Epithelial cell of proximal tubule (primary cell): Measurements from ENCODE around the gene PEX16. TPM values are rescaled to one million over a fixed set of nuclear protein-coding genes. Genes with fewer than 3 reads are reported as not detected.
A peak's percentile ranks its signal among the peaks of the same experiment; 100 is the strongest.

Experiments
- DNase-seq: peaks from one replicate; pipeline ENCODE4 v3.0.0-alpha.2; 2011; ENCODE audit warnings: low read depth
- H3K4me3 ChIP-seq: 2 replicates; pipeline ENCODE4 v1.5.1; 2011; ENCODE audit warnings: low read depth, mild to moderate bottlenecking, low read length
- CTCF ChIP-seq: conservative IDR thresholded peaks from 2 replicates; pipeline ENCODE4 v1.5.1; 2012; ENCODE audit warnings: low read depth, mild to moderate bottlenecking, low read length
- total RNA-seq: library from RNA; depleted of rRNA; stranded (reverse); fragments of >200 nt; gene quantifications from 2 replicates; pipeline ENCODE4 v1.2.3, GENCODE V29; 2015

Gene PEX16
- total RNA-seq: 23.4 and 24.3 TPM in 2 replicates

GRCh38 chr11:45917623-45918330, at the start of gene PEX16:
Gene PEX16, minus strand, starts transcription at chr11:45917877. Its CDS starts 66 bp downstream, at chr11:45917811.
- TF ChIP-seq CTCF: no peak
- H3K4me3 ChIP-seq: peak within 1 kb of the TSS; percentile 98
- peak; percentile 94 for DNase-seq

DNA sequence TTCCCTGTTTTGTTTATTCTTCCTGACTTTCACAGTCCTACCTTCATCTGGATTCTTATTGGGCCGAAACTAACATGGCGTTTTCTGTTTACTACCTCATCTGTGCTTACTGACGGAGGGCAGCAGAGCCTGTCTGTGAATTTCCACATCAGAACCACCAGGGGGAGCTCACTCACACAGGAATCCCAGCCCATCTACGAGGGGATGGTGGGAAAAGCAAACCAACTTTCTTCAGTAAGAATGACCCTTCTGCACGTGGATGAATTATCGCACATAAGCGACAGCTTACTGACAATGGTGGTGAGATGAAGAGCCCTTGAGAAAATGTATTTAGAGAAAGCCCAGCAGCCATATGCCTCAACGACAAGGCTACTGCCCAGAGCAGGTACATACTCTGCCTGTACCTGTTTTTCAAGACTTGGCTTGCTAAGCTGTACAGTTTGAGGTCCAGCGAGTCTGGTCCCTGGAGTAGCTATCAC, 47.3 kb upstream of the PEX16 start:
- no peak overlapping the region for H3K4me3 ChIP-seq
- DNase-seq: no peak
- TF ChIP-seq CTCF: peak; percentile 97

DNA sequence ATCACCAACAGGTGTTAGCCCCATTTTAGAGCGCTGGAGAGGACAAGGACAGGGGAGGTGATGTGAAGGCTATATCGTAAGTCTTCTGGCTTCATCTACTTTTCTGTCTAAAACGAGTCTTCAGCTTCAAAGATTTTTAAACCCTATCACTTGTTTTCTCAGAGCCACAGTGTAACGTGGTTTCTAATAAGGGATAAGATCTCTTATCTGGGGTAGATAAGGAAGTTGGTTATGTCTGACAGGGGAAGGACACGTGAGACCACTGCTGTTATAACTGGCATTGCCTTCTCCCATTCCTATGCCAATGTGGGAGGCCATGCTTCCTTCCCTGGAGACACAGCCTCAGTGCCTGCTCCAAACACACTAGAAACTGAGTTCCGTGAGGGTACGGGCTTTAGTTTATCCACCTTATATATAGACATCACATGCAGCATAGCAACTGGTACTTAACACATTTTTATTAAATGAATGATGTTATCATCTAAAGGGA, 44.1 kb upstream of the PEX16 start:
- no peak for DNase-seq
- H3K4me3 ChIP-seq: no peak overlapping the region
- TF ChIP-seq CTCF: no peak

DNA sequence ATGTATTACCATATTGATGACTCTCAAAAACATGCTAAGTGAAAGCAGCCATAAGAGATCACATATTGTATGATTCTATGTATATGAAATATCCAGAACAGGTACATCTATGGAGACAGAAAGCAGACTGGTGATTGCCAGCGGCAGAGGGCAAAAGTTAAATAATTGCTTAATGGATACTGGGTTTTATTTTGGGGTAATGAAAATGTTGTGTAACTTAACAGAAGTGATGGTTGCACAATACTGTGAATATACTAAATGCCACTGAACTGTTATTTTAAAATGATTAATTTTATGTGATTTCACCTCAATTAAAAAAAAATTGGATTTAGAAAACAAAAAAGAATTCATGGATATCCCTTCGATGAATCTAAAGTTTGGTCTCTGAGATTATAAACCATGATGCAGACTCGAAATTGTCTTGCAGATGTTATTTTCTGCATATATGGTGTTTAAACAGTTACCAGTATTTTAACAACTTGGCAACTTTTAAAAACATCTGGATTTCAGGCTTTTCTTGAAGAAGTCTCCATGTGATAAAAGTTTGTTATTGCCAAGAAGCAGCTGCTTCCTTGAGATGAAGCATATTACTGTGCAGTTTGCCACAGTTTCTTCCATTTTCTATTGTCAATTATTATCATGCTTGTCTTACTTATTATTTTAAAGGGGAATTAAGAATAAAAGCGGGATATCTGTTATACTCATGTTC, 42.9 kb upstream of the PEX16 start:
- no peak for TF ChIP-seq CTCF
- no peak overlapping the region for H3K4me3 ChIP-seq
- DNase-seq: no peak

- no peak for TF ChIP-seq CTCF
- no peak for DNase-seq
- H3K4me3 ChIP-seq: no peak overlapping the region
Measured at GRCh38 chr11:45959851-45960250, 42.2 kb upstream of the PEX16 start.

GRCh38 chr11:45949992-45950407, 32.3 kb upstream of the PEX16 start:
- H3K4me3 ChIP-seq: no peak overlapping the region
- no peak for TF ChIP-seq CTCF
- DNase-seq: no peak

- DNase-seq: no peak
- TF ChIP-seq CTCF: no peak
- H3K4me3 ChIP-seq: no peak overlapping the region
Measured at GRCh38 chr11:45948356-45948755, 30.7 kb upstream of the PEX16 start.
